Measurements from ENCODE around the gene EPS15.

- no peak for TF ChIP-seq TBP (CRISPR knock-in tag; IDR thresholded peaks at IDR 0.05)
- no peak for TF ChIP-seq FOXM1 (CRISPR knock-in tag; IDR thresholded peaks at IDR 0.05)
These were observed 45.1 kb upstream of the EPS15 start for GRCh38 chr1:51564124-51564523.
